Common myeloid progenitor, CD34-positive (primary cell): Measurements from ENCODE around the gene FBXO3.

Experiments
- CTCF ChIA-PET: fragments of 350-600 bp; sonication (Branson Sonifier 250); formaldehyde crosslinking; loops from one replicate; lab custom pipeline; 2021; ENCODE audit warnings: antibody characterized with exemption; lab: Charles Lee
- POLR2A ChIA-PET: fragments of 350-600 bp; sonication (Branson Sonifier 250); formaldehyde crosslinking; loops from one replicate; lab custom pipeline; 2021; ENCODE audit warnings: antibody characterized with exemption; lab: Charles Lee
- DNase-seq, 3 donors: peaks; one replicate each; pipeline versions ENCODE4 v3.0.0 to v3.0.0-alpha.2; 2013
- H3K27ac ChIP-seq, 2 experiments: 1 replicate in 1 of 2; 2 replicates in 1 of 2; pipeline ENCODE4 v1.7.0; 2013; ENCODE audit warnings: inconsistent platforms in 2 of 2, low read length in 2 of 2, mild to moderate bottlenecking in 2 of 2, low read depth in 1 of 2, moderate library complexity in 1 of 2; ENCODE audit not compliant: severe bottlenecking in 2 of 2, insufficient read depth in 1 of 2, poor library complexity in 1 of 2
- H3K27me3 ChIP-seq, 5 experiments: replicated peaks in 2 of 5; 1 replicate in 3 of 5; 2 replicates in 2 of 5; pipeline versions ENCODE4 v1.6.1 to v1.7.0; 2013; ENCODE audit warnings: low read length in 4 of 5, mild to moderate bottlenecking in 2 of 5, moderate library complexity in 2 of 5, inconsistent platforms in 1 of 5; ENCODE audit not compliant: insufficient read depth in 5 of 5, control insufficient read depth in 4 of 5
- H3K36me3 ChIP-seq, 4 experiments: 1 replicate in 2 of 4; 2 replicates in 2 of 4; pipeline versions ENCODE4 v1.6.1 to v1.7.0; 2013; ENCODE audit warnings: low read length in 3 of 4, control low read depth in 1 of 4, mild to moderate bottlenecking in 1 of 4; ENCODE audit not compliant: control insufficient read depth in 4 of 4, insufficient read depth in 4 of 4
- H3K4me1 ChIP-seq, 4 experiments: 1 replicate in 3 of 4; 2 replicates in 1 of 4; pipeline versions ENCODE4 v1.6.1 to v1.7.1; 2013; ENCODE audit warnings: low read length in 3 of 4, mild to moderate bottlenecking in 3 of 4, control low read depth in 1 of 4, inconsistent platforms in 1 of 4, moderate library complexity in 1 of 4; ENCODE audit not compliant: control insufficient read depth in 4 of 4, insufficient read depth in 4 of 4; ENCODE audit errors: control extremely low read depth in 1 of 4
- H3K4me3 ChIP-seq, 7 experiments: 1 replicate in 4 of 7; 2 replicates in 3 of 7; pipeline versions ENCODE4 v1.5.1 to v1.7.0; 2013; ENCODE audit warnings: mild to moderate bottlenecking in 7 of 7, low read length in 6 of 7, moderate library complexity in 6 of 7, inconsistent platforms in 2 of 7, low read depth in 2 of 7, control low read depth in 1 of 7; ENCODE audit not compliant: insufficient read depth in 4 of 7, control insufficient read depth in 1 of 7; ENCODE audit errors: extremely low read depth in 1 of 7
- H3K9me3 ChIP-seq, 5 experiments: 1 replicate in 4 of 5; 2 replicates in 1 of 5; pipeline versions ENCODE4 v1.6.1 to v1.7.1; 2013; ENCODE audit warnings: low read length in 4 of 5, mild to moderate bottlenecking in 2 of 5, inconsistent platforms in 1 of 5, low read depth in 1 of 5, moderate library complexity in 1 of 5; ENCODE audit not compliant: control insufficient read depth in 4 of 5, insufficient read depth in 2 of 5; ENCODE audit errors: control extremely low read depth in 1 of 5
- WGBS: methylation state at CpG from one replicate; pipeline ENCODE4 v1.1.5; 2013; ENCODE audit not compliant: insufficient coverage; 5-methylcytosine and 5-hydroxymethylcytosine counted together

FBXO3 gene

DNA sequence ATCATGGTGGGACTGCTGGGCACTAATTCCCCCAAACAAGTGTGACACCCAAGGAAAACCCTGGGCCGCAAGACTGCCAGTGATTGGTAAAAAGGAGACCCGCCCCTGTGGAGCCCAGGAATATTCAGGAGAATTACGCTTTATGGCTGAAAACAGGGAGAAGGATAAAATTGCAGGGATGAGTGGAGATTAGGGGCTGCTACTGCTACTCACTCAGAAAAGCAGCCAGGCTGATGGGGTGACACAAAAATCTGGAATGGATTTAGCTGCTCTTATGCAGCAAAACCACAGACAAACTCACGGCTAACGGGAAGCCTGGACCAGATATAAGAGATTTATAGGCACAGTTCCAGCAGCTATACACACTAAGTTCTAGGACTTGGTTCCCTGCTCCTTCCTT, 4.4 kb upstream of the FBXO3 start:
- Histone ChIP-seq H3K36me3 (no peaks in the 10 kb centered on the region), H3K27me3 (peaks cover 0 to 19% (median 9%) of the 10 kb centered on the region in 5 experiments), H3K4me1 (peaks cover 0 to 10% (median 9%) of the 10 kb centered on the region in 4 experiments), H3K9me3 (peaks cover 0 to 2% (median 0%) of the 10 kb centered on the region in 5 experiments), H3K4me3 (no peak overlapping the region), H3K27ac (no peak overlapping the region)
- DNase-seq, result peak; percentile 34 to 60 (median 56)
- ChIA-PET POLR2A (no interaction called here), CTCF (interaction anchor here (1.2 kb wide), 1 partner anchor 8 kb away, joined by 3 read pairs; no protein-coding TSS in a partner anchor)
- 75% methylated on average over 4 of the region's 5 CpGs for WGBS

- H3K27ac ChIP-seq, result no peak overlapping the region
- no peak overlapping the region for H3K4me3 ChIP-seq
- ChIA-PET POLR2A (no interaction called here), CTCF (interaction anchor here (0.9 to 1.2 kb wide), 3 partner anchors 9 to 210 kb away, joined by 3 read pairs; no protein-coding TSS in a partner anchor)
- H3K27me3 ChIP-seq, result peaks cover 0 to 19% (median 9%) of the 10 kb centered on the region in 5 experiments
- no peaks in the 10 kb centered on the region for H3K36me3 ChIP-seq
- DNase-seq, result no peak
- H3K9me3 ChIP-seq, result peaks cover 0 to 2% (median 0%) of the 10 kb centered on the region in 5 experiments
- peaks cover 4 to 17% (median 15%) of the 10 kb centered on the region in 4 experiments for H3K4me1 ChIP-seq
- 87% methylated on average over 6 of the region's 9 CpGs for WGBS
Observed at GRCh38 chr11:33777906-33778305, 3.6 kb upstream of the FBXO3 start.

DNA sequence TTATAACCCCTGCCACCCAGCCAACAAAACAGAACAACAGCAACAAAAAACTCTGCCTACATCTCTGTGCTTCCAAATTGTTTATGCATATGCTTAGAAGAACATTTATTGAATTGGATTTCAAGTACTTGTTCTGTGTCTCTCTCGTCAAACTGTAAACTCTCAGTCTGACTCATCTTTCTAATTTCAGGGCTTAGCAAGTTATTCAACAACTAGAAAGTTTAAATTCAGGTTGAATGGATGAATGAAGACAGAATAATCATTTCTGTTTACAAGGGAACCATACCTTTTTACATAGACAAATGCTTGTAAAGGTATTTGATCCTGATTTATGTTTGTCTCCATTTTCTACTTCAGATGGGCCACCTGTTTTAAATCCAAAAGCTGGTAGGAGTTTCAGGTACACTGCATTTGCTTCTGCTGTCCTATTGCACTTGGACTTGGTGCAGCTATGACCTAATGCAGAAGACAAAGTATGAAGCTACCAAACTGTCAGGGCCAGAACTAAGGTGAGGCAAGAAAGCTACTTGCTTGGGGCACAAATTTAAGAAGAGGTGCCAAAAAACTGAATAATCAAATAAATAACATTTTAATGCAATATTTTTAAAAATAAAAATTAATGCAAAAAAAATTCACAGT, 1.6 kb upstream of the FBXO3 start:
- DNase-seq, result no peak
- Histone ChIP-seq H3K4me3 (no peak overlapping the region), H3K36me3 (peaks cover 0 to 2% (median 0%) of the 10 kb centered on the region in 4 experiments), H3K27ac (no peak overlapping the region), H3K27me3 (peaks cover 0 to 19% (median 9%) of the 10 kb centered on the region in 5 experiments), H3K9me3 (no peaks in the 10 kb centered on the region), H3K4me1 (peaks cover 4 to 20% (median 17%) of the 10 kb centered on the region in 4 experiments)
- CTCF ChIA-PET, result interaction anchor here (0.9 to 1.0 kb wide), 2 partner anchors 33 to 209 kb away, joined by 3 read pairs; no protein-coding TSS in a partner anchor
- WGBS, result 83% methylated on average over 1 of the region's 1 CpG
- POLR2A ChIA-PET, result no interaction called here

DNA sequence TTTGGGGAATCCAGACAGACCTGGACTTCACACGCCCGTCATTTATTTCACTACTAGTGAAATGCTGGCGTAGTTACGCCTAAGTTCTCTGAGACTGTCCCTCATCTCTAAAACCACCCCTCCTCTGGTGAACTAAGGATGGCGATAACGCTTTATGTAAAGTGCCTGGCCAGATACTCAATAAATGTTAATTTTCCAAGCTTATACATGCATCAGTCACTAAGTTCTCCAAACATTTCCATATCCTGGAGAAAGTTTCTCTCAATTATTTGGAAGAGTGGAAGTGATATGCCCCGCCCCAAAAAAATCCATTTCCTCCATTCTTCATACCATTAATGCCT, 1.1 kb upstream of the FBXO3 start:
- peaks cover 4 to 20% (median 17%) of the 10 kb centered on the region in 4 experiments for H3K4me1 ChIP-seq
- POLR2A ChIA-PET, result no interaction called here

DNA sequence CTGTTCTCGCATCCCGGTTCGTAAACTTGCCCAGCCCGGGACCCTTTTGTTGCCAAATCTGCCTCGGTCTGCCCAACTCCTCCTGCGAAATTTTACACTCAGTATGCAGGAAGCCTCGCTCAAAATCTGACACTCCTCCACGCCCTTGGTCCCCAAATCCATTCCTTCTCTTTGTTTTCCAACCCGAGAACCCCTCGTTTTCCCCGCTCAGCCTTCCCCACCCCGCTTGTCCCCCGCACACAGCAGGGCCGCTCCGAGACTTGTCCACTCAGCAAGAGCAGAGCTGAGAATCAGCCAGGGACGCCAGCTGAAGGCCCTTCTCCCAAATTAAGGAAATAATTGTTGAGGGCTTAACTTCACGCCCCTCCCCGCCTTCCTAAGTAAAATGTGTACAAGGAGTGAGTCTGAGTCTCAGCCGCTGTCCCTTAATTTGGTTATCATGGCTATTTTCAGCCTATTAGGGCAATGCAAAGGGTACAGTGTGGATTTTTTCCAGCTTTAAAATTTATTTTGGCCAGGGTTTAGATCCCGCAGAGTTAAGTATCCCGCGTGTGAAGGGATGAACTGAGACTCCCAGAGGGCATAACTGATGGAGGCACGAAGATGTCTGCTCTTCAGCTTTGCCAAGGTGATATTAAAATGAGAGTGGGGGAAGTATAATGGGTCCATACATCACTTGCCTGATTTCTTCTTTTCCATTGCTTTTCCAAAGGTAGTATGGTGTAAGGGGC, 581 bp upstream of the FBXO3 start:
- peaks cover 0 to 19% (median 9%) of the 10 kb centered on the region in 5 experiments for H3K27me3 ChIP-seq

More for the DNA sequence above, 1.1 kb upstream of the FBXO3 start:
- Histone ChIP-seq H3K4me3 (peak overlapping the region in 1 of 7 experiments; percentile 94), H3K27me3 (peaks cover 0 to 19% (median 9%) of the 10 kb centered on the region in 5 experiments), H3K9me3 (no peaks in the 10 kb centered on the region), H3K27ac (no peak overlapping the region), H3K36me3 (peaks cover under 1 to 2% (median 2%) of the 10 kb centered on the region in 4 experiments)
- CTCF ChIA-PET, result interaction anchor here (0.9 to 1.3 kb wide), 3 partner anchors 33 to 209 kb away, joined by 3 to 4 read pairs (median 3); no protein-coding TSS in a partner anchor
- DNase-seq, result no peak
- WGBS, result 89% methylated on average over 5 of the region's 7 CpGs

DNA sequence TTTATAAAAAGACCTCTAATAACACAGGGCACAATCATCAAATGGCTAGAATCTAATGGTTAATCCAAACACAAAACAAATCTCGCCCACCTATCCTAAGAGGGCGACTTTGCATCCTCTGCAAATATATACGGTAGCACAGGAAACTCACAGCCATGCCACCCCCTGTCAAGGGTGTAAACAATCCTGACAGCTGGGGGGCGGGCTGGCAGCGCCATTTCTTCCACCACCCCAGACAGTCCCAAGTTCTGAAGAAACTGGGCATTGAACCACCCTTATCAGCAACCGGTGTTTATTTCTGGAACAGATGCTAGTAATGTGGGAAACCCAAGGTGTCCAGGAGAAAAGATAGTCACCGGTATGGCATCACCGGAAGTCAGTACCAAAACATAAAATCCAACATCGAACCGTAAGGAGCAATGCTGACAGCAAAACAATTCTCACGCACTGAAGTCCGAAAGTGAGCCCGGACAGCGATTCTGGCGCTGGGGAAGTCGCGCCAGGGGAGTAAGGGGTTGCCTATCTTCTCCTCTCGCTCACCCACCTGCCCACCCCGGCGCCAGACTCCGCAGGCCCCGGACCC, 825 bp downstream of the FBXO3 start:
- WGBS, result under 1% methylated on average over 15 of the region's 22 CpGs
- Histone ChIP-seq H3K4me1 (peaks cover 4 to 20% (median 17%) of the 10 kb centered on the region in 4 experiments), H3K27ac (peak overlapping the region in 1 of 2 experiments; percentile 79), H3K27me3 (peaks cover 0 to 19% (median 9%) of the 10 kb centered on the region in 5 experiments), H3K9me3 (no peaks in the 10 kb centered on the region), H3K36me3 (peaks cover 8 to 17% (median 10%) of the 10 kb centered on the region in 4 experiments), H3K4me3 (peak overlapping the region; percentile 83 to 94 (median 87))
- ChIA-PET POLR2A (no interaction called here), CTCF (interaction anchor here (0.8 kb wide), 1 partner anchor 31 kb away, joined by 3 read pairs; no protein-coding TSS in a partner anchor)
- peak in 2 of 3 donors; percentile 36 to 42 for DNase-seq

More for the DNA sequence above, 581 bp upstream of the FBXO3 start:
- DNase-seq, result no peak
- H3K36me3 ChIP-seq, result peaks cover 4 to 6% (median 5%) of the 10 kb centered on the region in 4 experiments
- WGBS, result 2% methylated on average over 20 of the region's 23 CpGs
- ChIA-PET CTCF (interaction anchor here (0.9 to 1.3 kb wide), 4 partner anchors 18 to 38 kb away, joined by 3 to 4 read pairs (median 3); no protein-coding TSS in a partner anchor), POLR2A (no interaction called here)
- H3K4me1 ChIP-seq, result peaks cover 4 to 20% (median 17%) of the 10 kb centered on the region in 4 experiments
- H3K4me3 ChIP-seq, result peak overlapping the region; percentile 23 to 94 (median 87)
- no peak overlapping the region for H3K27ac ChIP-seq
- no peaks in the 10 kb centered on the region for H3K9me3 ChIP-seq
